GM18520 (cell line): ENCODE measurements around the gene UGT1A10.
"Not testable (repeated sequence)": the region's sequence is repeated elsewhere in the genome, so short reads cannot be mapped to it uniquely, and the experiment has no call there.

Source experiments
- ATAC-seq: cut with Tn5 transposase; IDR thresholded peaks from one replicate; pipeline ENCODE4 v1.9.1; 2021; ENCODE audit not compliant: unreplicated experiment

UGT1A10 gene

DNA sequence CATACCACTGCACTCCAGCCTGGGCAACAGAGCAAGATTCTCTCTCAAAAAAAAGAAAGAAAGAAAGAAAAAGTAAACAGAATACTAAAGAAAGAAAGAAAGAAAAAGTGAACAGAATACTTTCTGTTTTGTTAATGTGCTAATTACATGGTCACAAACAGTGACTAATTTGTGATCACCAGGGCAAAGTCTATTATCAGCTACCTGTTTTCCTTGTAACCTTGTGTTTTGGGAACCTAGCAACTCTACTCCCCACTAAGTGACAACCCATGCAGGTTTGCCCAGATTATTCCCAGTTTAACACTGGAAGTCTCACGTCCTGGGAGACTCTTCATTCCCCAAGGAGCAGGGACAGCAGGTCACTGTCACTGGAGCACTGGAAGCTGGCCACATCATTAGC, 18.8 kb downstream of the UGT1A10 start:
- ATAC-seq = no peak

DNA sequence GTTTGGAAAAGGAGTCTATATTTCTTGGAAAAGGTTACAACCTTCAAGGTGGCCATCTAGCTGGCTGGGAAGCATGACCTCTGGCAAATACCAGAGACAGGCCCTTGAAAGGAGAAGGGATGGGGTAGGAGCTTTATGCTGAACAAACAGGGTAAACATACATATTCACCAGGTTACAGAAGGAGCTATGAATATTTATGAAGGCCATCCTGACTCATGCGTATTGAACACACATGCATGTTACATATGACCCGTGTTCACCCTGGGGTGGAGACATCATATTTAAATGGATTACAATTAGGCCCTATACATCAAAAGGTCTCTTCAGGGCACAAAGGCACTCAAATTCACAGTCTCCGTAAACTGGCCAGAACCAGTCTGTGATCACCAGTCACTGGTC, 19.7 kb downstream of the UGT1A10 start:
- not testable (repeated sequence) for ATAC-seq

DNA sequence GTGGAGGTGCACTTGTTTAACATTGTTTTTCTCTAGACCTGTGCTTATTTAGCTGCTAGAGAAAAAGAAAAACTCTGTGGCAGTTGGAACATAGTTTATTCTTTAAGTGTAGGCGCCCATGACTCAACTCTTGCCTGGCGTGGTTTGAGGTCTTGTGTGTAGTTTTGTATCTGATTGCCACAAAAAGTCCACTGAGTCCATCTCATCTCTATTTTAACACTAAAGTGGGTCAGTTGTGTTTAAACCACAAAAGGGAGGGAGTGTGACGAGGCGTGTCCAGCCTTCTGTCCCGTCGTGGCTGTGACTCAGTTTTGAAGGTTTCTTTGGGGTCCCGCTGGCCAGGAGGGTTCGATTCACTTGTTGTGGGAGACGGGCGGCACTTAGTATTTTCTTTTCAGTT, 20.2 kb downstream of the UGT1A10 start:
- no peak for ATAC-seq

DNA sequence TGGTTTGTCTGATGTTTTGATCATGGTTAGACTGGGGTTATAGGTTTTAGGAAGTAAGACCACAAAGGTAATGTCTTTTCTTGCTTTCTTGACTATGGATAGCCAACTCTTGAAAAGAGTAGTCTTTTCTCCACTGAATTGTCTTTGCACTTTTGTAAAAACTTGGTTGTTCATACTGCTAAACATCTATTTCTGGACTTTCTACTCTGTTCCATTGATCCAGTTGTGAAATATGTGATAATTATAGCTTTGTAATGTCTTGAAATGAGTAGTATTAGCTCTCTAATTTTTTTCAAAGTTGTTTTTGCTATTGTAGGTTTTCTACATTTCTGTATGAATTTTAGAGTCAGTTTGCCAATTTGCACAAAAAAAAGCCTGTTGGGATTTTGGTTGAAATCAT, 22.4 kb downstream of the UGT1A10 start:
- ATAC-seq = no peak

DNA sequence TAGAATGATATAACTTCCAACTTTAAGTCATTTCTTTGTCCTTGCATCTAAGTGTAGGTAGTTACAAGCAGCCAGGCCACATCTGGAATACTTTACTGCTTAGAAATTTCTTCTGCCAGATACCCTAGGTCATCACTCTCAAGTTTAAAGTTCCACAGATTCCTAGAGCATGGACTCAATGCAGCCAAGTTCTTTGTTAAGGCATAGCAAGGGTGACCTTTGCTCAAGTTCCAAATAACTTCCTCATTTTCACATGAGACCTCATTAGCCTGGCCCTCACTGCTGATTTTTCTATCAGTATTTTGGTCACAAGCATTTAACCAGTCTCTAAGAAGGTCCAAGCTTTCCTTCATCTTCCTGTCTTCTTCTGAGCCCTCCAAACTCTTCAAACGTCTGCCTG, 27.7 kb downstream of the UGT1A10 start:
- ATAC-seq = no peak

DNA sequence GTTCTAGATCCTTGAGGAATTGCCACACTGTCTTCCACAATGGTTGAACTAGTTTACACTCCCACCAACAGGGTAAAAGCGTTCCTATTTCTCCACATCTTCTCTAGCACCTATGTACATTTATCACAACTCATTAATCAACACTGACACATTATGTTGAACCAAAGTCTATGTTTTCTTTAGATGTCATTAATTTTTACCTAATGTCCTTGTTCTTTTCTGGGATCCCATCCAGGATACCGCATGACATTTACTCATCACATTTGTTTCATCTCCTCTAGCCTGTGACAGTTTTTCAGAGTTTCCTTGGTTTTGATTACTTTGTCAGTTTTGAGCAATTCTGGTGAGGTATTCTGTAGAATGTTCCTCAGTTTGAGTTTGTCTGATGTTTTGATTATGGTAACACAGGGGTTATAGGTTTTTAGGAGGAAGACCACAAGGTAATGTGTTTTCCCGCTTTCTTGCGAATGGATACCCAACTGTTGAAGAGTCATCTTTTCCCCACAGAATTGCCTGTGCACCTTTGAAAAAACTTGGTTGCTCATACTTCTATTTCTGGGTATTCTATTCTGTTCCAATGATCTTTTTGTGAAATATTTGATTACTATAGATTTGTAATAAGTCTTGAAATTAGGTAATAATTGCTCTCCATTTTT, 32.5 kb downstream of the UGT1A10 start:
- ATAC-seq = no peak

DNA sequence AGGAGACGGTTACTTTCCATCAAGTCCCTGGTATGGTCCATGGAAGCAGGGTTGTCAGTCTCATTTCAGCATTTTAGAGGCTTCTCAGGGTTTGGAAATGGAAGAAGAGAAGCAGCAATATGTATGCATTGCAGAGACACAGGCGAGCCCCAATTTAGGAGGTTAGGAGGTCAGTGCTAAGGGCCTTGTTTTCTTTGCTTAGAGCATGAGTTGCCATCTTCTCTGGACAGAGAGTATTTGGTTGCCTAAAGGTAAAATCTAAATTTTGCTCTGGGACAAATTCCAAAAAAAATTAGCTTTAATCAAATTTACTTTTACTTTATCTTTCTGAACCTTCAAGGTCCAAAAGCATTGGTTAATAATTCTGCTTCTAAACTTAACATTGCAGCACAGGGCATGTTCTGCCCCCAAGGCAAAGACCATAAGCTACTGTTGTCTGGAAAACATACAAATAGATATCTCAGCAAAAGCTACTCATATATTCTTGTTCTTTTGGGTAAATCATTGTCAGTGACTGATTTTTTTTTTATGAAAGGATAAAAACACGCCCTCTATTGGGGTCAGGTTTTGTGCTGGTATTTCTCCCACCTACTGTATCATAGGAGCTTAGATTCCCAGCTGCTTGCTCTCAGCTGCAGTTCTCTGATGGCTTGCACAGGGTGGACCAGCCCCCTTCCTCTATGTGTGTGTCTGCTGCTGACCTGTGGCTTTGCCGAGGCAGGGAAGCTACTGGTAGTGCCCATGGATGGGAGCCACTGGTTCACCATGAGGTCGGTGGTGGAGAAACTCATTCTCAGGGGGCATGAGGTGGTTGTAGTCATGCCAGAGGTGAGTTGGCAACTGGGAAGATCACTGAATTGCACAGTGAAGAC, 35.3 kb downstream of the UGT1A10 start, which contains the start of gene UGT1A9:
TSS of gene UGT1A9 (plus strand) at position 609 of the 872 bp plus-strand sequence. CDS start at position 646, 37 bp downstream.
- ATAC-seq = no peak

DNA sequence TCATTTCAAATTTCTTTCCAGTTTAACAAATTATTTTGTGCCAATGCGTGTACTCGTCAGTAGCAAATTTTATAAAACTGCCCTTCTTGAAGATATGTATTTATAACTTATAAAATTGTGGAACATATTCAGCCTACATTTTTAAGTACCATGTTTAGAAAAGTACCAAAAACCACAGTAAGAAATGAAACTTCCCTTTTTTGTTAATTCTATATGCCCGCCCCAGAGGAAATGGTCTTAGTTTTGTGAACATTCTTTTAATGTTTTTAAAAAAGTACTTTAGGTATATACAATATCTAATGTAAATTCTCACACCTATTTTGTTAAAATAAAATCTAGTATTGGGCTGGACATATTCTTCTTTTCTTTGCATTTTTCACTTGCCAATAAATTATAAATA, 36.6 kb downstream of the UGT1A10 start:
- no peak for ATAC-seq

DNA sequence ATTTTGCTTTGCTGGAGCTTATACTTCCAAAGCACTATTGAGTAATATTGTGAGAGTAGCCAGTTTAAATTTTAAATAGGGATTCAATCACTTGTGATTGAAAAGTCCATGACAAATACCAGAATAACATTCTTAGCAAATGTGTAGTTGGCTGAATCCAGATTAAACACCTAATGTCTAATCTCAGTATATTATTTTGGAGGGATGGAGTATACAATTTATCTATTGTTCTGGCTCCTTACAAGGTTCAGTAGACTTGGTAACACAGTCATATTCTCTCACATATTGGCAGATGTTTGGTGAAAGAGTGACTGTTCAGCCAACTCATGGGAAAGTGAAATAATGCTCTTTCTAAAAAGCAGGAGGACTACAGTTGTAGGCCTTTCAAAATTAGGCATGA, 37.6 kb downstream of the UGT1A10 start:
- no peak for ATAC-seq

DNA sequence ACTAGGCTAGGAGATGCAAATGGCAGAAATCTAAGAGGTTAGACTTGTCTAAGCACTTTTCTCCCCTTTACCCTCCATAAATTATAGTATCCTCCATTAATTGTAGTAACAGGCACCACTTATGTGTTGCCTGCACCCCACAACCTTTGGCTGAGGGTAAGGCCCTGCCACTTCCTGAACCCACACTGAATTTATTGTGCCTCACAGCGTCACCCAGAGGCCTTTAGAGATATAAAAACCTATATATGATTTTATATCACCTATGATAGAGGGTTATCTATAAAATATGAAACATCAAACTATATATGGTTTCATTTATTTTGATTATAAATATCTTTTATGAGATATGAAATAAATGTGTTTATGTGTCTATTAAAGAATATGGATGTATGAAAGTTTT, 38.1 kb downstream of the UGT1A10 start:
- no peak for ATAC-seq

DNA sequence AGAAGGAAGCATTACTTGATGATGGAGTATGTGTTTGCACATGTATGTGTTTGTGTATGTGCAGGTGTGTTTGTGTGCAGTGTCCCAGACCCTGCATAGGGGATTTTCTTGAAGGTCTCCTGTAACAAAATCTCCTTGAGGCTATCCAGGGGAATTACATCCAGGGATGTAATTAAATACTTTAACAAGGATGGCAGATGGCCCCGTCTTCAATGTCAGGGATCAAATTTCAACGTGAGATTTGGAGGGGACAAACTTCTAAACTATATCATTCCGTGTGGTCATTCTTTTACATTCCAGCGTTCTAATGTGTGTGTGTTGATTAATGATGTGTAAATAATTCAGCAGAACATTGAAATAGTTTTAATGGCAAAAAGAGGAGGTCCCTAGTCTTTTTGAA, 38.7 kb downstream of the UGT1A10 start:
- no peak for ATAC-seq

DNA sequence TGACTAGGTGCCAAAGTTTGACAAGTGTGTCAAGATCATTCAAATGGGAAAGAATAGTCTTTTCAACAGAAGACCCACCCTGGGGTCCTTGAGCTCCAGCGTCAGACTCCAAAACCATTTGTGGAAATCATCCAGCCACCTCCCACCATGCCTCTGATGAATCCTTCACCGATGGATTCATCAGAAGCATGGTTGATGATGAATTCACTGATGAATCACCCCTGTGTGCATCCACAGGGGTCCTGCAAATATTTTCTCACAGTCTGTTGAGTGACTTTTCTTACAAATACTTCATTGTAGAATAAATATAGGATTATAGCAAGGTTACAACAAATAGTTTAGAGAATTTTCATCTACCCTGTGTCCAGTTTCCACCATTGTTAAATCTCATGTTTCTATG, 39.8 kb downstream of the UGT1A10 start:
- ATAC-seq = no peak

DNA sequence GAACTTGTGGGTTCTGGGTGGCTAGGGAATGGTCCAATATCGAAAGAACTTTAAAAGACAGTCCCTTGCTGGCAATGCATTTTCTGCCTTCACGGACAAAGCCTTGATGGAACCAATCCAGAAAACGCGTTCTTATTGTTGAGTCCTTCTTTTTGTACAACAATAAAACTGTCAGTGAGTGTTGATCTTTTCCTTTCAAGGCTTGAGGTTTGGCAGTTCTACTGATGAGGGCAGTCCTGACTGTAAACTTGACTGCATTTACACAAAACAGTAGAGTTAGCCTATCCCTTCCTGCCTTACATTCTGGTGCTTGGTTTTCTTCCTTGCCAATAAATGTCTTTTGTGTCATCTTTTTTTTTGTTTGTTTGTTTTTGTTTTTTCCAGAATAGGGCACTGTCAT, 42.9 kb downstream of the UGT1A10 start:
- no peak for ATAC-seq

DNA sequence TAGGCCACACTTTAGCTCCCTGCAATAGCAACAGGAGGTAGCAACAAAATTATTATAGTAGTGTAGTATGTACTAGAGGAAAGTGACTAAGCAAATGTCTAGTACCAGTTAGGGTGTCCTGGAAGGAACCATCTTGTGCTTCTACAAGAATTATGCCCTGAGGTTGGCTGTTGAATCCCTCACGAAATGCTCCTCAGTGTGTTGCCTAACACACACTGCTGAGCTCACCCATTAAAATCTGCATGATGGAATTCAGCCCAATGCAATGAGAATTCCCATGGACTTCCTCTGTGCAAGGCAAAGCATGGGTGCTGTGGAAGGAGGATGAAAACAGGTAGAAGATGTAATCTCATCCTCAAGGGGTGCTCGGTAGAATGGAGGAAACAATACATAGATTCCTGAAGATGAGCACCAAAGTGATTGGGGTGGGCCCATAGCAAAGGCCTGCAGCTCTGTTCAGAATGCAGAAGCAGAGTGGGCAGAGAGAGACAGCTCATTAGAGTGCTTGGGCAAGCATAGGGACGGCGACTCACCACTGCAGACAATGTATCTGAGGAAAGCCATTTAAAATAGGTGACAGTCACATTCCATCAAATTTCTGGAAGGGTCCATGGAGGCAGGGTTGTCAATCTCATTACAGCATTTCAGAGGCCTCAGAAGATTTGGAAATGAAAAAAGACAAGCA, 44.3 kb downstream of the UGT1A10 start:
- ATAC-seq = no peak

DNA sequence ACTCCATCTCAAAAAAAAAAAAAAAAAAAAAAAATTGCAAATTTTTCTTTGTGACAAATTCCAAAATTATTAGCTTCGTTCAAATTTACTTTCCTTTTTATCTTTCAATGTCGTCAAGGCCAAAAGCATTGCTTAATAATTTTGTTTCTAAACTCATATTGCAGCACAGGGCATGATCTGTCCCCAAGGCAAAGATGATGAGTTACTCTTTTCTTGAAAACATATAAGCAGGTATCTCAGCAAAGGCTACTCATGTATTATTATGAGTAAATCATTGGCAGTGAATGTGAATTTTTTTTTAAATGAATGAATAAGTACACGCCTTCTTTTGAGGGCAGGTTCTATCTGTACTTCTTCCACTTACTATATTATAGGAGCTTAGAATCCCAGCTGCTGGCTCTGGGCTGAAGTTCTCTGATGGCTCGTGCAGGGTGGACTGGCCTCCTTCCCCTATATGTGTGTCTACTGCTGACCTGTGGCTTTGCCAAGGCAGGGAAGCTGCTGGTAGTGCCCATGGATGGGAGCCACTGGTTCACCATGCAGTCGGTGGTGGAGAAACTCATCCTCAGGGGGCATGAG, 45.4 kb downstream of the UGT1A10 start, which contains the start of gene UGT1A7:
TSS of gene UGT1A7 (plus strand) at position 381 of the 579 bp plus-strand sequence. CDS start at position 418, 37 bp downstream.
- ATAC-seq = no peak

DNA sequence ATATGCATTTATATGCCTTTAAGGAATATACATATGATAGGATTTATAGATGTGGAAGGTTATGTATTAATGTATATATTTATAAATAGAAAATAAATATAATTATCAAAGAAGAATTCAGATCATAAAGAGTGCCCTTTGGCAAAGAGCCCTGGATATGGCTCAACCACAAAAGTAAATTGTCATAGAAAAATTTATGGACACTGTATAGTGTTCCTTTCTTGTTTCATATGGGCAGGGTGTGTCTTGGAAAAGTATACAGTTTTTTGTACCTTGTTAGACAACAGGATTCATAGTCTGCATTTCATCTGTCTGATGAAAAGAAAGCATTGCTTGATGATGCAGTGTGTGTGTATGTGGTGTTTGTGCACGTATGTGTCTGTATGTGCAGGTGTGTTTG, 48.4 kb downstream of the UGT1A10 start:
- no peak for ATAC-seq

DNA sequence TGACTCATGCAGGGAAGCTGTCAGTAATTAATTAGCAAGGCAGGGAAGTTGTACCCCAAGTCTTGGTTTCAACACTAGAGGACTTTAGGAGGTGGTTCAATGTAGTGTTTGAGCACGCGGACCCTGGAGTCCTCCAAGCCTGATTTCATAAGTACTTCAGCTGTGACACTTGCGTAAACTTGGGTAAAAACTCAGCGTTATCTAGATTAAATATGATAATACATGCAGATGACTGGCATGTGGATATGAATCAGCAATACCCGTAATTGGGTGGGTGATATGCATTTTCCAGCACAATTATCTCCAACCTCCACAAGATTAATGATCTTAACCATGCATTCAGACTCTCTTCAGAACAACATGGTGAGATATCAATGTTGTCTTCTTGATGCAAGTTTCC, 50.7 kb downstream of the UGT1A10 start:
- no peak for ATAC-seq

DNA sequence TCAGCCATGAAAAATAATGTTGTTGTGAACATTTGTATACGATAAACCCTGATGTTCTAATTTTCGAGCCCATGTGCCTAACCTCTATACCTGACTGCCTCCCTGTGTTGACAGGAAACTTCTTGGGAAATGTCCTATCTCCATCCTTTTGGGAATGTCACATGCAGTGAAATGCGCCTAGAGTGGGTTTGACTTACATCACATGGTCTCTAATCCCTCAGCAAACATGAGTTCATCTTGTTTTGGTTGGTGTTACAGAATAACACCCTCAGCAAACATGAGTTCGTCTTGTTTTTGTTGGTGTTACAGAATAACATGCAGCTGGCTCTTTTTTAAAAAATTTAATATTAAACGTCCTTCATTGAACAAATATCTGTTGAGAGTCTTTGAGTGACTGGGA, 52.1 kb downstream of the UGT1A10 start:
- no peak for ATAC-seq

DNA sequence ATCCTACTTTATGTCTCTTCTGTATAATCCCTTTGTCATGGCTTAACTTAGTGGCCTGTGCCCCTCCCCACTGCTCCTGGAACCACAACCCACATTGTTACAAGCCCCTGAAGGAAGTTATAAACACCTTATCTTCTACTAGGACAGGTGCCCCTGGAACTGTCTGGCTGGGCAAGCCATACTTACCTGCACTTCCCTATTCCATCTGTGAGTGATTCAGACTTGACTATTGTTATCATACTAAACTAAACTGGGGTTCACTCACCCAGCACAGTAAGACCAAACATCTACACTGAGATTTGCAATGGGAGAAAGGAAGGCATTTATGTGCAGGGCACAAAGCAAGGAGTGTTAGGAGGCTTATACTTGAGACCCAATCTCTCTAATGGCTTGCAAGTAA, 52.8 kb downstream of the UGT1A10 start:
- no peak for ATAC-seq

DNA sequence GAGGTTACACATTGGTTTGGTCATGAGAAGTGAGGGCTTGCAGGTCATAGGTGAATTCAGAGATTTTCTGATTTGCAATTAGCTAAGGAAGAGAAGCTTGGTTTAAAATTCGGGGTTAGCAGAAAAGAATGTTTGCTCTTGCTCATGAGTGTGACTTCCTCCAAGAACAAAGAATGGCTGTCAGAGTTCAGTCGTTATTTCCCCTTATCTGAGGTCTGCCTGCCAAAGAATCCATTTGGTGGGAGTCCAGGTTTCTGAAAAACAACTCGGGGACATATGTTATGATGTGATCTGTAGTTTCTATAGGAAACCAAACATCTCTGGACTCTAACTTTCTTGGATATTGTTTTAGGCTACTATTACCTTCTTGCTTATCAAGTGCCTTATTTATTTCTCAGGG, 53.3 kb downstream of the UGT1A10 start:
- no peak for ATAC-seq

DNA sequence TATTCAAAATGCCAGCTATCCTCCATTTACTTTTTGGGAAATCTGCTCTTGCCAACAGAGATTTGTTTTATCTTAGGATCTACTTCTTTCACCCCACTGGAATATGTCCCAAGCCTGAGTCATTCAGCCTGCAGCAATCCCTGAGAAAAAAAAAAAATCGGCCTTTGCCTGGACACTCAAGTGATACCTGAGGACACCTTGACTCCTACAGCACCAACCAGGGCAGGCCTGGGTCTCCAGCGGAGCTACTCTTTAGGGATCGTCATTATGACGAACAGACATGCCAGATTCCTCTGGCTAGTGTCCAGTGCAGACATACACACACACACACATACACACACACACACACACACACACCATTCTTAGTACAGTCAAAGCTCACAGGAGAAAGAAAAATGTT, 54.2 kb downstream of the UGT1A10 start:
- ATAC-seq = no peak
